ENCODE results near the gene RAB6B. TPM values are rescaled to one million over a fixed set of nuclear protein-coding genes. Genes with fewer than 3 reads are reported as not detected.

The RAB6B gene
- total RNA-seq, 1 donor from 2014 or later: 11.3 TPM

GRCh38 chr3:133855772-133856171, 39.9 kb downstream of the RAB6B start:
- Mint-ChIP-seq H3K4me3 (ENCODE audit: unreplicated experiment) (no peak overlapping the region), H3K27ac (ENCODE audit: unreplicated experiment) (no peak overlapping the region), H3K9me3 (ENCODE audit: unreplicated experiment) (peaks cover under 1% of the 10 kb centered on the region), H3K27me3 (ENCODE audit: unreplicated experiment) (no peaks in the 10 kb centered on the region), H3K4me1 (ENCODE audit: unreplicated experiment) (peaks cover 9% of the 10 kb centered on the region), H3K36me3 (ENCODE audit: unreplicated experiment) (no peaks in the 10 kb centered on the region)
- DNase-seq (ENCODE audit: extremely low spot score, unreplicated experiment): no peak
- TF ChIP-seq CTCF (IDR thresholded peaks at IDR 0.05): no peak

- Mint-ChIP-seq H3K27ac (ENCODE audit: unreplicated experiment) (no peak overlapping the region), H3K4me3 (ENCODE audit: unreplicated experiment) (no peak overlapping the region), H3K36me3 (ENCODE audit: unreplicated experiment) (no peaks in the 10 kb centered on the region), H3K27me3 (ENCODE audit: unreplicated experiment) (no peaks in the 10 kb centered on the region), H3K4me1 (ENCODE audit: unreplicated experiment) (peaks cover 9% of the 10 kb centered on the region), H3K9me3 (ENCODE audit: unreplicated experiment) (peaks cover 7% of the 10 kb centered on the region)
- no peak for DNase-seq (ENCODE audit: extremely low spot score, unreplicated experiment)
- TF ChIP-seq CTCF (IDR thresholded peaks at IDR 0.05): no peak
These were observed 40.7 kb downstream of the RAB6B start for GRCh38 chr3:133855002-133855370.

GRCh38 chr3:133854264-133855001, 41.2 kb downstream of the RAB6B start:
- TF ChIP-seq CTCF (IDR thresholded peaks at IDR 0.05): no peak

GRCh38 chr3:133853925-133854227, 41.8 kb downstream of the RAB6B start:
- Mint-ChIP-seq H3K36me3 (ENCODE audit: unreplicated experiment) (no peaks in the 10 kb centered on the region), H3K27ac (ENCODE audit: unreplicated experiment) (no peak overlapping the region), H3K4me1 (ENCODE audit: unreplicated experiment) (peaks cover 9% of the 10 kb centered on the region), H3K4me3 (ENCODE audit: unreplicated experiment) (no peak overlapping the region), H3K9me3 (ENCODE audit: unreplicated experiment) (peaks cover 7% of the 10 kb centered on the region), H3K27me3 (ENCODE audit: unreplicated experiment) (no peaks in the 10 kb centered on the region)
- no peak for DNase-seq (ENCODE audit: extremely low spot score, unreplicated experiment)
- no peak for TF ChIP-seq CTCF (IDR thresholded peaks at IDR 0.05)

More at GRCh38 chr3:133854264-133855001, 41.2 kb downstream of the RAB6B start:
- H3K27me3 Mint-ChIP-seq (ENCODE audit: unreplicated experiment): no peaks in the 10 kb centered on the region
- DNase-seq (ENCODE audit: extremely low spot score, unreplicated experiment): no peak
- H3K9me3 Mint-ChIP-seq (ENCODE audit: unreplicated experiment): peaks cover 7% of the 10 kb centered on the region
- H3K4me1 Mint-ChIP-seq (ENCODE audit: unreplicated experiment): peaks cover 9% of the 10 kb centered on the region
- H3K27ac Mint-ChIP-seq (ENCODE audit: unreplicated experiment): no peak overlapping the region
- no peak overlapping the region for H3K4me3 Mint-ChIP-seq (ENCODE audit: unreplicated experiment)
- H3K36me3 Mint-ChIP-seq (ENCODE audit: unreplicated experiment): no peaks in the 10 kb centered on the region

- H3K9me3 Mint-ChIP-seq (ENCODE audit: unreplicated experiment): peaks cover 7% of the 10 kb centered on the region
- no peak overlapping the region for H3K4me3 Mint-ChIP-seq (ENCODE audit: unreplicated experiment)
- peaks cover 9% of the 10 kb centered on the region for H3K4me1 Mint-ChIP-seq (ENCODE audit: unreplicated experiment)
- H3K27me3 Mint-ChIP-seq (ENCODE audit: unreplicated experiment): peaks cover under 1% of the 10 kb centered on the region
- no peaks in the 10 kb centered on the region for H3K36me3 Mint-ChIP-seq (ENCODE audit: unreplicated experiment)
- no peak overlapping the region for H3K27ac Mint-ChIP-seq (ENCODE audit: unreplicated experiment)
- no peak for TF ChIP-seq CTCF (IDR thresholded peaks at IDR 0.05)
- no peak for DNase-seq (ENCODE audit: extremely low spot score, unreplicated experiment)
These were observed 42.4 kb downstream of the RAB6B start for GRCh38 chr3:133853063-133853924.

Measured in osteocyte (in vitro differentiated cells).